ENCODE data around the gene TSPAN18. TPM values are rescaled to one million over a fixed set of nuclear protein-coding genes. Genes with fewer than 3 reads are reported as not detected.
"Not testable (repeated sequence)": the region's sequence is repeated elsewhere in the genome, so short reads cannot be mapped to it uniquely, and the experiment has no call there.

Gene TSPAN18
- total and polyA plus RNA-seq, 8 donors: 0.69 to 2.7 (median 1.5) TPM

DNA sequence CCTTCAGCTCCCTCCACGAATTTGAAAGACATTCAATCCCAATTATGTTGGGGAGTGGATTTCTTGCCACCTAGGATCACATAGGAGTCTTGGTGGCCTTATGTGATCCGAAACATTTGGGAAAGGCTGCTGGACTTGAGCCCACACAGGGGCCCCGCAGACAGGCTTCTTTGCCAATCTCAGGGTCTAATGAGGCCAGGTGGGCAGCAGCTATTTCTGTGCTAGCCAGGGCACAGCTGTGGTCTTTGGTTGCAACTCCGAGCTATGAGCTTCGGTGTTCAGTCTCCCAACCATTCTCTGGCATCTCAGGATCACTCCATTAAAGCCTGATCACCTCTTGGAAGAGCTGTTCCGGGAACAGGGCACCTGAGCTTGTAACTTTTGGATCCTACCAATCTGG lies 139.5 kb downstream of the TSPAN18 start:
- TF ChIP-seq, protein P1, sequence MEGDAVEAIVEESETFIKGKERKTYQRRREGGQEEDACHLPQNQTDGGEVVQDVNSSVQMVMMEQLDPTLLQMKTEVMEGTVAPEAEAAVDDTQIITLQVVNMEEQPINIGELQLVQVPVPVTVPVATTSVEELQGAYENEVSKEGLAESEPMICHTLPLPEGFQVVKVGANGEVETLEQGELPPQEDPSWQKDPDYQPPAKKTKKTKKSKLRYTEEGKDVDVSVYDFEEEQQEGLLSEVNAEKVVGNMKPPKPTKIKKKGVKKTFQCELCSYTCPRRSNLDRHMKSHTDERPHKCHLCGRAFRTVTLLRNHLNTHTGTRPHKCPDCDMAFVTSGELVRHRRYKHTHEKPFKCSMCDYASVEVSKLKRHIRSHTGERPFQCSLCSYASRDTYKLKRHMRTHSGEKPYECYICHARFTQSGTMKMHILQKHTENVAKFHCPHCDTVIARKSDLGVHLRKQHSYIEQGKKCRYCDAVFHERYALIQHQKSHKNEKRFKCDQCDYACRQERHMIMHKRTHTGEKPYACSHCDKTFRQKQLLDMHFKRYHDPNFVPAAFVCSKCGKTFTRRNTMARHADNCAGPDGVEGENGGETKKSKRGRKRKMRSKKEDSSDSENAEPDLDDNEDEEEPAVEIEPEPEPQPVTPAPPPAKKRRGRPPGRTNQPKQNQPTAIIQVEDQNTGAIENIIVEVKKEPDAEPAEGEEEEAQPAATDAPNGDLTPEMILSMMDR (IDR thresholded peaks at IDR 0.05): no peak

DNA sequence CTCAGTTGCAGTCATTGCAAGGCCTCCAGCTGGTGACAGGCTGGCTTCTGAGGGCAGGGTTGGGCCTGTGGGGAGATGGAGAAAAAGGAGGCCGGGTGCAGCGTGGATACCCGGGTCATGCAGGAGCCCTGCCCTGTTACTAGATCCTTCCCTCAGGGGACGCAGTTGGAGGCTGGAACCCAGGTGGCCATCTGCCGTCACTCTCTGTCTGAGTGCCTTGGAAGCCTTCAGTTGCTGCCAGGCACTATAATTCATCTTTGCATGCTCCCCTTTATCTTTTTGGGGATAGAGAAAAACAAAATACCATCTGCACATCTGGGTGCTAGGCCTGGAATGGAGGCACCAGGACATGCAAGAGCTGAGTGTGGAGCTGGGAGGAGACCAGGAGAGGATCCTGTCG lies 141.3 kb downstream of the TSPAN18 start:
- no peak overlapping the region for H3K4me3 ChIP-seq
- TF ChIP-seq, protein P1 (IDR thresholded peaks at IDR 0.05): no peak
- intact Hi-C loops (cut with DNase I): no loop called here
- 87 to 95% methylated on average over 6 of the region's 6 CpGs for WGBS, 2 donors
- DNase-seq (no peak), ATAC-seq (no peak), FAIRE-seq (no peak)
- H3K36me3 ChIP-seq: no peaks in the 10 kb centered on the region
- no peak overlapping the region for H3K27ac ChIP-seq
- no peaks in the 10 kb centered on the region for H3K4me1 ChIP-seq
- no peaks in the 10 kb centered on the region for H3K27me3 ChIP-seq
- H3K9me3 ChIP-seq: no peaks in the 10 kb centered on the region

More for the DNA sequence above, 139.5 kb downstream of the TSPAN18 start:
- DNase-seq (no peak), FAIRE-seq (no peak), ATAC-seq (no peak)
- Histone ChIP-seq H3K9me3 (no peaks in the 10 kb centered on the region), H3K4me1 (no peaks in the 10 kb centered on the region), H3K4me3 (no peak overlapping the region), H3K27me3 (no peaks in the 10 kb centered on the region), H3K27ac (no peak overlapping the region), H3K36me3 (no peaks in the 10 kb centered on the region)
- WGBS, 2 donors: 52 to 55% methylated on average over 6 of the region's 6 CpGs
- intact Hi-C loops (cut with DNase I): no loop called here

DNA sequence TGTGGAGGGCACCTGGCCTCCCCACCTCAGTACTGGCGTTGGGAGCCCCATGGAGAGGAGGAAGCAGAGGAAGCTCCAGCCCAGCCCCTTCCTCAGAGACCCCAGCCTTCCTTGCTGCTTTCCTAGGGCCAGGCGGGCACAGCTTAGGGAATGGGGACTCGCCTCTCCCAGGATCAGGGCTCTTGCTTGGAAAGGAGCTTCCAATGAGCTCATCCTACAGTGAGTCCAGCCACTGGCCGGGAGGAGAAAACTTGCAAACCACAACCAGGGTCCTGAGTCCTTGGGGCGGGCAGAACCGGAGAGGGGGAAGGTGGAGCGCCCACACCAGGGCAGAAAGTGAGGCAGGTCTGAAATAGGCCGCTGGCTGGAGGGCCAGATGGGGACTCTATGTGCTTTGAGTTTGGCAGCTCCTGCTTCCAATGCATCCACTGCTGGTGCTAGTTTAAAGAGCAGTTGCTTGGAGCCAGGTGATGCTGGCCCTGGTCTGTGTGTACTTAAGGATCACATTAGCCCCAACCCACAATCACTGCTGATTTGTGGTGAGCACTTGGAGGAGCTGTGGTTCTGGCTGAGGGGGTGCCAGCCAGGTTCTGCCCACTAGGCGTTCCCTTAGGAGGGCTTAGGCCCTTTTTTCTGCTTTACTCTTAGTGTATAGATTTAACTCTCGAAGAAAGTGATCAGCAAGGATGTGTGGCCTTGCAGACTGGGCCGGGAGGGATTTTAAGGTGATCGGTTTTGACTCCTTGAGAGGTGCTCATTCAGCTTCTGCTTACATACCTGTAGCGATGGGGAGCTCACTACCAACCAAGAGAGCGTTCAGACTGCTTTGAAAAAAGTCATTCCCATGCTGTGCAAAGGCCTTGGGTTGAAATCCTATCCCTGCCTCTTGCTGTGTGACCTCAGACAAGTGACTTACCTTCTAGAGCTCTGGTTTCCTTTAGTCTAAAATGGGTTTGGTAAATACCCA lies 142.0 kb downstream of the TSPAN18 start:
- Histone ChIP-seq H3K4me1 (no peaks in the 10 kb centered on the region), H3K27me3 (no peaks in the 10 kb centered on the region), H3K36me3 (no peaks in the 10 kb centered on the region), H3K4me3 (no peak overlapping the region), H3K9me3 (no peaks in the 10 kb centered on the region), H3K27ac (no peak overlapping the region)
- ATAC-seq (no peak), DNase-seq (no peak), FAIRE-seq (no peak)
- intact Hi-C loops (cut with DNase I): no loop called here
- TF ChIP-seq, protein P1 (IDR thresholded peaks at IDR 0.05): no peak
- 80 to 86% methylated on average over 14 of the region's 14 CpGs for WGBS, 2 donors

DNA sequence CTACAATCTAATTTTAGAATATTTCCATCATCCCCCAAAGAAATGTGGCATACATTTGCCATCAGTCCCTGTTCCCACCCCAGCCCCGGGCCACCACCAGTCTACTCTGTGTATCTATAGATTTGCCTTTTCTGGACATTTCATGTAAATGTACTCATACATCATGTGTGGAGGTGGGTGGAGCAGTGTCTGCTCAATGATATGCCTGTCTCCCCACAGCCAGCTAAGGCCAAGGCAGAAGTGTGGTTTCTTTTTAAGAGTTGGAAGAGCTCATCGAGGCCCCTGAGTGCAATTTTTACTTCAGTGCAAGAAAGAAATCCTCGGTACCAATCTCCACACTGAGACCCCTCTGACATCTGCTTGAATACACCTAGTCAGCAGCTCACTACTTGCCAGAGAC lies 143.4 kb downstream of the TSPAN18 start:
- DNase-seq (no peak), FAIRE-seq (no peak), ATAC-seq (no peak)
- no peaks in the 10 kb centered on the region for H3K36me3 ChIP-seq
- H3K4me1 ChIP-seq: no peaks in the 10 kb centered on the region
- no peak overlapping the region for H3K27ac ChIP-seq
- TF ChIP-seq, protein P1 (IDR thresholded peaks at IDR 0.05): no peak
- no peaks in the 10 kb centered on the region for H3K9me3 ChIP-seq
- no peak overlapping the region for H3K4me3 ChIP-seq
- intact Hi-C loops (cut with DNase I): no loop called here
- no peaks in the 10 kb centered on the region for H3K27me3 ChIP-seq
- 71 to 77% methylated on average over 3 of the region's 3 CpGs for WGBS, 2 donors

DNA sequence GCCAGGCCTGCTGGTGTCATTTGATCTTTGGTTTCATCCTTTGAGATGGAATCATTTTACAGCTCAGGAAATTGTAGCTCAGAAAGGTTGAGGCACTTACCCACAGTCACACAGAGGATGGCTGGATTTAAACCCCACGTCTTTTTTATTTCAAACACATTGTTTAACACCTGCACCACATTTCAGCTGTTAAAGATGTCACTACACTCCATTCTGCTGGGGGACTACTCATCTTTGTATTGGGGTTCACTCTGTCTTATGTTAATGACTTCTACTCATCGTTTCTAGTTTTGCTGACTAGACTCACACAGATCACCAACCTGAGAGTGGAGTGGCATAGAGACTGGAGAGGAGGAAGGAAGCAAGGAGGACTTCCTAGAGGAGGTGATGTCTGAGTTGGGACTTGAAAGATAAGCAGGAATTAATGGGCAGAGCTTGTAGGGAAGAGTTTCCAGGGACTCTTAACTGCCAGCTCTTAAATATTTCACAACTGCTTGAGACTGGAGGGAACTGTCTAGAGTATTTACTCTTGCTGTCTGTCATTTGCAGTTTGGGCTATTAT lies 143.9 kb downstream of the TSPAN18 start:
- Histone ChIP-seq H3K9me3 (no peaks in the 10 kb centered on the region), H3K27ac (no peak overlapping the region), H3K4me1 (no peaks in the 10 kb centered on the region), H3K36me3 (no peaks in the 10 kb centered on the region), H3K4me3 (no peak overlapping the region), H3K27me3 (no peaks in the 10 kb centered on the region)
- TF ChIP-seq, protein P1 (IDR thresholded peaks at IDR 0.05): no peak
- no peak for FAIRE-seq
- DNase-seq: no peak
- intact Hi-C loops (cut with DNase I): no loop called here
- ATAC-seq: no peak
- WGBS, 2 donors: 73 to 86% methylated on average over 2 of the region's 2 CpGs

DNA sequence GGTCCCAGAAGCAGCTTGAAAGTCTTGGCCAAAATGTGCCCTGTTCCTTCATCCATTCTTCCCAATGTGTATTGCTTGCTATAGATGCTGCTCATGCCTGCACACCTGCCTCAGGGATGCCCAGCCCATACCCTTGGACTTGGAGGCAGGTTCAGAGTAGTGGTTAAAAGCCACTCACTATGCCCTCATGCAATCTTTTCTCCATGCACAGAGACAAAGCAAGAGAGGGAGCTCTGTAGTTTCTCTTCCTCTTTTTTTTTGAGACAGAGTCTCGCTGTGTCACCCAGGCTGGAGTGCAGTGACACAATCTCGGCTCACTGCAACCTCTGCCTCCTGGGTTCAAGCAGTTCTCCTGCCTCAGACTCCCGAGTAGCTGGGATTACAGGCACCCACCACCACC lies 144.9 kb downstream of the TSPAN18 start:
- 78 to 81% methylated on average over 3 of the region's 3 CpGs for WGBS, 2 donors
- DNase-seq; intact Hi-C loops (cut with DNase I); H3K9me3 ChIP-seq; H3K27ac ChIP-seq; H3K27me3 ChIP-seq; H3K36me3 ChIP-seq; H3K4me3 ChIP-seq; FAIRE-seq; H3K4me1 ChIP-seq: not testable (repeated sequence)
- peak in 1 of 4 donors; percentile 42 for ATAC-seq

Data from pancreas (tissue), 10 donors.